HL-60 (cell line): ENCODE measurements around the gene CWF19L2.
"Not testable (repeated sequence)": the region's sequence is repeated elsewhere in the genome, so short reads cannot be mapped to it uniquely, and the experiment has no call there.

Source experiments
- DNase-seq, 2 experiments: peaks; one replicate each; pipeline ENCODE4 v3.0.0-alpha.2; 2010 to 2020; ENCODE audit warnings: low read depth in 1 of 2, low spot score in 1 of 2
- H3K27ac ChIP-seq: fragments of 250-450 bp; sonication (Bioruptor Pico); replicated peaks from 2 replicates; pipeline ENCODE4 v1.5.1; 2020; ENCODE audit warnings: mild to moderate bottlenecking, moderate library complexity
- H3K27me3 ChIP-seq: fragments of 250-450 bp; sonication (Bioruptor Pico); 2 replicates; pipeline ENCODE4 v1.5.1; 2021; ENCODE audit warnings: mild to moderate bottlenecking, moderate library complexity; ENCODE audit not compliant: insufficient read depth, poor library complexity, severe bottlenecking
- H3K4me3 ChIP-seq: replicated peaks from 2 replicates; pipeline ENCODE4 v1.5.1; 2011; ENCODE audit warnings: mild to moderate bottlenecking, control low read depth, low read length; ENCODE audit not compliant: insufficient read depth
- CTCF ChIP-seq: IDR thresholded peaks from one replicate; pipeline ENCODE4 v1.5.1; 2011; ENCODE audit warnings: low read length, control low read depth, inconsistent platforms; ENCODE audit not compliant: insufficient read depth
- GABPA ChIP-seq: IDR thresholded peaks from 2 replicates; pipeline ENCODE4 v1.6.1; 2012; ENCODE audit warnings: low read depth
- POLR2AphosphoS5 ChIP-seq: IDR thresholded peaks from 2 replicates; pipeline ENCODE4 v1.6.1; 2012; ENCODE audit warnings: low read depth
- REST ChIP-seq: IDR thresholded peaks from 2 replicates; pipeline ENCODE4 v1.6.1; 2012; ENCODE audit warnings: low read depth; ENCODE audit not compliant: insufficient replicate concordance
- SPI1 ChIP-seq: IDR thresholded peaks from 2 replicates; pipeline ENCODE4 v1.6.1; 2012; ENCODE audit warnings: low read depth, mild to moderate bottlenecking, borderline replicate concordance

Gene CWF19L2

GRCh38 chr11:107501713-107502112 lies 44.1 kb upstream of the CWF19L2 start:
- TF ChIP-seq CTCF (no peak), REST (no peak), GABPA (no peak), SPI1 (no peak), POLR2AphosphoS5 (no peak)
- Histone ChIP-seq H3K4me3 (no peak overlapping the region), H3K27ac (no peak overlapping the region), H3K27me3 (no peaks in the 10 kb centered on the region)
- no peak for DNase-seq

GRCh38 chr11:107497371-107497770 lies 39.7 kb upstream of the CWF19L2 start:
- DNase-seq, H3K4me3 ChIP-seq, H3K27me3 ChIP-seq, H3K27ac ChIP-seq: not testable (repeated sequence)

GRCh38 chr11:107496011-107496410 lies 38.4 kb upstream of the CWF19L2 start:
- TF ChIP-seq REST (no peak), SPI1 (no peak), POLR2AphosphoS5 (no peak), CTCF (no peak), GABPA (no peak)
- H3K4me3 ChIP-seq: no peak overlapping the region
- no peak overlapping the region for H3K27ac ChIP-seq
- no peak for DNase-seq
- H3K27me3 ChIP-seq: no peaks in the 10 kb centered on the region

GRCh38 chr11:107494055-107494454 lies 36.4 kb upstream of the CWF19L2 start:
- no peak for TF ChIP-seq POLR2AphosphoS5
- no peak for TF ChIP-seq REST
- no peak for TF ChIP-seq CTCF
- TF ChIP-seq SPI1: no peak
- no peak for TF ChIP-seq GABPA
- Histone ChIP-seq H3K27ac (no peak overlapping the region), H3K27me3 (no peaks in the 10 kb centered on the region), H3K4me3 (no peak overlapping the region)
- DNase-seq: no peak
